Subcutaneous adipose tissue (tissue), 4 donors: ENCODE results near the gene NCOA4. TPM values are rescaled to one million over a fixed set of nuclear protein-coding genes. Genes with fewer than 3 reads are reported as not detected.

Experiments
- total RNA-seq, 4 donors: library from RNA; depleted of rRNA; stranded (reverse); fragments of >200 nt; gene quantifications; one replicate each; pipeline ENCODE4 v1.1.0, GENCODE V29; 2016
- TF ChIP-seq, protein P1 (sequence below): fragments of 450-650 bp; IDR thresholded peaks from one replicate; pipeline ENCODE4 v1.5.1; 2016; ENCODE audit warnings: low read depth, mild to moderate bottlenecking, control low read depth, antibody characterized with exemption, moderate library complexity

NCOA4 gene
- total RNA-seq, 4 donors from 2014 or later: 132 to 220 (median 160) TPM

DNA sequence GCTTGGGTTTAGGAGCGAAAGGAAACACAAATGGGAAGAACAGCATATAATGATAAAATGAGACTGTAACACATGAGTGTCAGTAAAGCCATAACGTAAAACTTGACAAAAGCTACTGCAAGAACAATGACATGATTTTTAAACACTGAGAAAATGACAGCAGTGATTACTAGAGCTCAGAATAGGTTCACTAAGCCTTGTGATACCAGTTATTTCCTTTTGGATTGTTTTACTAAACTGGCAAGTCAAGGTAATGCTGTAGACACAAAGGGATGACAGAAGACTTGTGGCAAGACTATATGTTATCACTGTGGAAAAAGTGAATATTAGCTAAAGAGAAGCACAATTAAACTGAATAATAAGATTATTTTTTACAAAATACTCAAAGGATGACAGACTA lies 12.7 kb downstream of the NCOA4 start:
- TF ChIP-seq, protein P1, sequence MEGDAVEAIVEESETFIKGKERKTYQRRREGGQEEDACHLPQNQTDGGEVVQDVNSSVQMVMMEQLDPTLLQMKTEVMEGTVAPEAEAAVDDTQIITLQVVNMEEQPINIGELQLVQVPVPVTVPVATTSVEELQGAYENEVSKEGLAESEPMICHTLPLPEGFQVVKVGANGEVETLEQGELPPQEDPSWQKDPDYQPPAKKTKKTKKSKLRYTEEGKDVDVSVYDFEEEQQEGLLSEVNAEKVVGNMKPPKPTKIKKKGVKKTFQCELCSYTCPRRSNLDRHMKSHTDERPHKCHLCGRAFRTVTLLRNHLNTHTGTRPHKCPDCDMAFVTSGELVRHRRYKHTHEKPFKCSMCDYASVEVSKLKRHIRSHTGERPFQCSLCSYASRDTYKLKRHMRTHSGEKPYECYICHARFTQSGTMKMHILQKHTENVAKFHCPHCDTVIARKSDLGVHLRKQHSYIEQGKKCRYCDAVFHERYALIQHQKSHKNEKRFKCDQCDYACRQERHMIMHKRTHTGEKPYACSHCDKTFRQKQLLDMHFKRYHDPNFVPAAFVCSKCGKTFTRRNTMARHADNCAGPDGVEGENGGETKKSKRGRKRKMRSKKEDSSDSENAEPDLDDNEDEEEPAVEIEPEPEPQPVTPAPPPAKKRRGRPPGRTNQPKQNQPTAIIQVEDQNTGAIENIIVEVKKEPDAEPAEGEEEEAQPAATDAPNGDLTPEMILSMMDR: no peak

GRCh38 chr10:46016811-46017210 lies 13.6 kb downstream of the NCOA4 start:
- TF ChIP-seq, protein P1: no peak

- TF ChIP-seq, protein P1: no peak
Measured at GRCh38 chr10:46016190-46016589, 14.2 kb downstream of the NCOA4 start.

DNA sequence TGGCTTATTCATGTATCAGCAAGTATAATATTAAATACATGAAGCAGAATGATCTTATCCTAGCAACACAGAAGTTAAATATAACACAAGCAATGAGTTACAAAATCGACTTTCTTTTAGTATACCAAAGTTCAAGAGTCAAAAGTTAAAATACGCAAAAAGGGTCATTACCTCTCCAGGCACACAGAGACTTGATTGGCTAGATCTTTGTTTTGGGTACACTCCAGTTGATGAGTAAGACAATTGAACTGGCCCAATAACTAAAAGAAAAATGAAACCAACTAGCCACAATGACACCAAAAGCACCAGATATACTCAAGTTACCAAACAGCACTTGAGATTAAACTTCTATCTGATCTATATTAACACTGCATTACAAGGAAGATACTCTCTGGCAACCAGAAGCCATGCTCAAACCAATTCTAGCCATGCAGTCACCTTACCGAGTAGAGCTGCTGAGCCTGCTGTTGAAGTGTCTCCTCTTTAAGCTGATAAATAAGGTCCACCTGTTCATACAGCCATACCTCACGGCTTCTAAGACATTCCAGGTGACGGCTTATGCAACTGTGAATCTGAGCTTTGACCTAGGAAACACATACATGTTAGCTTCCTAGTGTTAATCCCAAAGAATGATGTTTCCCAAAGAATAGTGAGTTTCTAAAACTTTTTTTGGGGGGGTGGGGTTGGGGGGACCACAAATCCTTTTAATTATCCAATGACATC lies 15.6 kb downstream of the NCOA4 start:
- TF ChIP-seq, protein P1: no peak

DNA sequence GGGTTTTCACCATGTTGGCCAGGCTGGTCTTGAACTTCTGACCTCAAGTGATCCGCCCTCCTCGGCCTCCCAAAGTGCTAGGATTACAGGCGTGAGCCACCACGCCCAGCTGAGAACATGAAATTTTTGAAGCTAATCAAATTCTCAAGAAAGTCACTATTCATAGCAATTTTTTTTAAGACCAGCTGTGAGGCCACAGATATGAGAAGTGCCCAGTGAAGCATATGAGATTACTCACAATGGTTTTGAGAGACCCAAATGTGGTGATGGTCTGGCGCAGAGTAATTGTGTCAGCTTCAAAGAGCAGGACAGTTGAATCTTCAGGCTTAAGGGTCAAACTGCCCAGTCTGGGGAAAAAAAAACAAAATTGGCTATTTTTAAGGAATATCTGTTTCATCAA lies 16.2 kb downstream of the NCOA4 start:
- TF ChIP-seq, protein P1: no peak

DNA sequence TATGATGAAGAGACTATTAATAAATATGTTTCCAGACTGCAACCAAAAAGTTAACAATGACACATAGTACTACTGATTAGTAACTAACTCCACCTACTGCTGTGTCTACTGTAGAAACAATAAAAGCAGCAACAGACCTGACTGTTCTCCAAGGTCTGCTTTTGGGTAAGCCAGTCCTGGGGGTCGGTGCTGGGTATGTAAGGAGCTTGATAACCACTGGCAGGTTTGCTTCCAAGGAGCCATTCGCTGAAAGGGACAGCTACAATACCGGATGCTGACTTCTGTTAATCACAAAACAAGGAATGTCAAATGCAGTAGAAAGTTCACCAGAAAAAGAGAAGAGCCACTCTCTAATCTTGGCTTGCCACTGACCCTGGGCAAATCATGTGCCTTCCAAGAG lies 17.7 kb downstream of the NCOA4 start:
- TF ChIP-seq, protein P1: no peak

- TF ChIP-seq, protein P1: no peak
Measured at GRCh38 chr10:46006219-46006618, 24.2 kb downstream of the NCOA4 start.
